ENCODE results near the gene SH2D4B.

SH2D4B gene

DNA sequence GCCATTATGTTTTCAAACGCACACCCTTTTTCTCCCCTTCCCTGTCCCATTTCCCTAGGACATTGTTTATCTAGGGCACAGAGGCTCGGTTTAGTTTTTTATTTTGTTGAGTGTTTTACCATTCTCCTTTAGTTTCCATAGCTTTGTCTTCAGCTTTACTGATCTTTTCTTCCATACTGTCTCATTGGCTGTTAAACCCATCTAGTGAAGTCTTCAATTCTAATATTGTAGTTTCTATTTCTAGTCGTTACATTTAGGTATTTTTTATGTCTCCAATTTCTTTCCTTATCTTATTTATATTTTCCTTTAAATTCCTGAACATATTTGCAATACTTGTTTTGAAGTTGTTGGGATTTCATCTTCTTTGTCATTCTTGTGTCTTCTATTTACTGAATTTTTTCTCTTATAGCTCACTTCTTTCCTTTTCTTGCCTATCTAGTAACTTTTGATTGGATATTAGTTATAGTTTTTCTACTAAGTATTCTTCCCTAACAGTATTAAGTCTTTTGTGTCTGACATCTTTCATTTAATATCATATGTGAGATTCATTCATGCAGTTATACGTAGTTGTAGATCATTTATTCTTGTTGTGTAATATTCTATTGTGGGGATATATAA, 41.0 kb upstream of the SH2D4B start:
- no peak for DNase-seq (ENCODE audit: low read depth)
- no peak overlapping the region for H3K4me3 ChIP-seq (ENCODE audit: low read depth, low read length)
- TF ChIP-seq, protein P1, sequence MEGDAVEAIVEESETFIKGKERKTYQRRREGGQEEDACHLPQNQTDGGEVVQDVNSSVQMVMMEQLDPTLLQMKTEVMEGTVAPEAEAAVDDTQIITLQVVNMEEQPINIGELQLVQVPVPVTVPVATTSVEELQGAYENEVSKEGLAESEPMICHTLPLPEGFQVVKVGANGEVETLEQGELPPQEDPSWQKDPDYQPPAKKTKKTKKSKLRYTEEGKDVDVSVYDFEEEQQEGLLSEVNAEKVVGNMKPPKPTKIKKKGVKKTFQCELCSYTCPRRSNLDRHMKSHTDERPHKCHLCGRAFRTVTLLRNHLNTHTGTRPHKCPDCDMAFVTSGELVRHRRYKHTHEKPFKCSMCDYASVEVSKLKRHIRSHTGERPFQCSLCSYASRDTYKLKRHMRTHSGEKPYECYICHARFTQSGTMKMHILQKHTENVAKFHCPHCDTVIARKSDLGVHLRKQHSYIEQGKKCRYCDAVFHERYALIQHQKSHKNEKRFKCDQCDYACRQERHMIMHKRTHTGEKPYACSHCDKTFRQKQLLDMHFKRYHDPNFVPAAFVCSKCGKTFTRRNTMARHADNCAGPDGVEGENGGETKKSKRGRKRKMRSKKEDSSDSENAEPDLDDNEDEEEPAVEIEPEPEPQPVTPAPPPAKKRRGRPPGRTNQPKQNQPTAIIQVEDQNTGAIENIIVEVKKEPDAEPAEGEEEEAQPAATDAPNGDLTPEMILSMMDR (IDR thresholded peaks at IDR 0.05; ENCODE audit: insufficient read depth, low read depth, low read length, missing control alignments): no peak

DNA sequence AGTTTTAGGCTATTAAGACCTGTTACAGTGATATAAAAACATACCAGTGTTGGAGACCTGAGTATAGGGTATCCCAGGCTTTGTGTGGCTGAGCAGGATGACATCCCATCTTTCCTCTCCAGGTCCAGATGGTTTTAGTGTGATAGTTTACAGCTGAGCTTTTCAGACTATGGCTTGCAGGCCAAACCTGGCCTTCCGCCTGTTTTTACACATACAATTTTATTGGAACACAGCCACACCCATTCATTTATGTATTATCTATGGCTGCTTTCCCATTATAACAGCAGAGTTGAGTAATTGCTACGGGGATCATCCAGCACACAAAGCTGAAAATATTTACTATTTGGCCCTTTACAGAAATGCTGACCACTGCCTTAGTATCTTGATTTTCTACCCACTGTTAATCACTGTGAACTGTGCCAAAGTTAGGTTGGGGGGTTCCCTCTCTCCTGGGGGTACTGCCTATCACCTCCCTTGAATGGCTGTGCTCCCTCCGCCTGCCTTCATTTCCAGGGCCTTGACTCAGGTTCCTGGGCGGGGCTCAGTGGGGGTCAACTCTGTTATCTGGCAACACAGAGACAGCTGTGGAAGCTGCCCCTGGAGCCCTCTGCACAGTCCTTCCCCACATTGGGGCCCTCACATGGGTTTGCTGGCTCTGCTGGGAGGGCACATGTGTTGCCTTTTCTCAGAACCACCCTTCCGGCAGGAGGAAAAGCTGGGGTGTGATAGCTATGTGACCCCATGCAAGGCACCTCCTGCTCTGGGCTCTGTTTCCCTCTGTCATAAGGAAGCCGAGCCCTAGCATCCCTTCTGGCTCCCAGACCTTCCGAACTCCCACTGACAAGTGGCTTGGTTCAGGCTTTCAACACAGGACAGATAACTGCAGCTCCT, 40.3 kb upstream of the SH2D4B start:
- DNase-seq (ENCODE audit: low read depth): no peak
- no peak overlapping the region for H3K4me3 ChIP-seq (ENCODE audit: low read depth, low read length)
- TF ChIP-seq, protein P1 (IDR thresholded peaks at IDR 0.05; ENCODE audit: insufficient read depth, low read depth, low read length, missing control alignments): no peak

DNA sequence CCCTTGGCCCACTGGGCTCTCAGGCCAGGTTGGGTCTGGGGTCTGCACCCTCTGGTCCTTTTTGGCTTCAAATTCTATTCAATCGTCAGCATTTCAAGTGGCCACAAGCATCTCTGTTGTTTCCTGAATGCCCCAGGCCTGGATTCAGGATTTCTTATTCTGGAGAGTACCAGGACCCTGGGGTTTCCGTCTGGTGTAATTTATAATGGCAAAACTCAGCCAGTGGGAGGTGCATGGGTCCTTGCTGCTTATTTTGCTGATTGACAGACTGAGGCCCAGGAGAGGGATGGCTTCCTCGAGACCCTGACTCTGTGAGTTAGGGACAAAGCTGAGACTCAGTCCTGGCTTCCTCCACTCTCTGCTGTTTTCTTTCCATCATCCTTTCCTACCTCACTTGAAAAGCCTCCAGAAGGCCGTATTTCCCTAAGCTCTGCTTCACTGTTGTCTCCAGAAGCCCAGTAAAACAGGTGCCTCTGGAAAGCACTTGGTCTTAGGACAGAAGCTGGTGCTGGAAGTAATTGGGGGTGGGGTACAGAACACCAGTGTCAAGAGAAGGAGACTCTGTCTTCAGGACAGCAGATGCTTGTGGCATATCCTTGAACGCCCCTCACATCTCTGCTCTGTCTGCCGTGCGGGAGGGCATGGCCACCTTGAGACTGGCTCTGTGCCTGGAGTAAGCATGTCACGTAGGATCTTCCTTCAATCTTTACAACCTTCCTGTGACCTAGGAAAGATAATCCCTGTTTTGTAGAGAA, 39.4 kb upstream of the SH2D4B start:
- TF ChIP-seq, protein P1 (IDR thresholded peaks at IDR 0.05; ENCODE audit: insufficient read depth, low read depth, low read length, missing control alignments): no peak
- no peak for DNase-seq (ENCODE audit: low read depth)
- no peak overlapping the region for H3K4me3 ChIP-seq (ENCODE audit: low read depth, low read length)

DNA sequence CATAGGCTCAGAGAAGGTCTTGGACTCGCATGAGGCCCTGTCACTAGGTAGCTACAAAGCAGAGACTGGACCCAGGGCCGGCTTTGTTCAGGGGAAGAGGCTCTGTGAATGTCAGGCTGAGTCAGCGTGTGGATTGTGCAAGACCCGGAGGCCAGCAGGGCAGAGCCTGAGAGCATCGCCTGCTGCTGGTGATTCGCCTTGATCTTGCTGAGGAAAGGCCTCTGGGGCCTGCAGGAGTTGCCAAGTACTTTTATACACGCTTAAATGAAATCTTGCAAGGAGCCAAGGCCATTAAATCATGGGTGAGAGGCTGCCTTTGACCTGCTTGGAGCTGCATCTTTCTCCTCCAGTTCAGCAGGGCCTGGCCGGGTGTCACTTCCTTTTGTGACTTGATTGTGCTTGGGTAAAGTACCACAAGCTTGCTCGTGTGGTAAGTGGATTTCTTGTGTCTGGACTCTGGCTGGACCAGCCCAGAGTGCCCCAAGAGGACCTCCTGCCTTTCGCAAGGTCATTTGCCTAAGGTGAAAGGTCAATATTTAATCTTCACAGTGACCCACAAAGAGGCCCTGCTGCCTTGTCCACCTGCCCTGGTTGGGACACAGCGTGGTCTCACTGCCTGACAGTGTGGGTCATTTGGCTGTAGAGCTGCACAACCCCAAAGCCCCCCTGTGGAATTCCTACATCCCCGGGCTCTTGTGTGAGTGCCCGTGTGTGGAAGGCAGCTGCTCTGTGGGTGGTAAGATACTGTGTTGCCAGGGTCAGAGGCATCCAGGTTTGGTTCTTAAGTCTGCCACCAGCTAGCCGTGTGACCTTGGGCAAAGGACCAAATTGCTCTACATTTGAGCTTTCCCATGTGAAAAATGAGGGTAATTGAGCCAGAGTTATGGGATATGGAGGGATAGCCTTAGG, 38.6 kb upstream of the SH2D4B start:
- no peak for DNase-seq (ENCODE audit: low read depth)
- TF ChIP-seq, protein P1 (IDR thresholded peaks at IDR 0.05; ENCODE audit: insufficient read depth, low read depth, low read length, missing control alignments): no peak
- H3K4me3 ChIP-seq (ENCODE audit: low read depth, low read length): no peak overlapping the region

GRCh38 chr10:80500572-80501380, 36.9 kb upstream of the SH2D4B start:
- peak; percentile 59 for DNase-seq (ENCODE audit: low read depth)
- TF ChIP-seq, protein P1 (IDR thresholded peaks at IDR 0.05; ENCODE audit: insufficient read depth, low read depth, low read length, missing control alignments): no peak
- H3K4me3 ChIP-seq (ENCODE audit: low read depth, low read length): no peak overlapping the region

Measured in GM12865 (cell line).